ENCODE measurements around the gene RBMS1. TPM values are rescaled to one million over a fixed set of nuclear protein-coding genes. Genes with fewer than 3 reads are reported as not detected.

Gene RBMS1
- total RNA-seq, 1 experiment from 2014 or later, result 77.5 TPM

DNA sequence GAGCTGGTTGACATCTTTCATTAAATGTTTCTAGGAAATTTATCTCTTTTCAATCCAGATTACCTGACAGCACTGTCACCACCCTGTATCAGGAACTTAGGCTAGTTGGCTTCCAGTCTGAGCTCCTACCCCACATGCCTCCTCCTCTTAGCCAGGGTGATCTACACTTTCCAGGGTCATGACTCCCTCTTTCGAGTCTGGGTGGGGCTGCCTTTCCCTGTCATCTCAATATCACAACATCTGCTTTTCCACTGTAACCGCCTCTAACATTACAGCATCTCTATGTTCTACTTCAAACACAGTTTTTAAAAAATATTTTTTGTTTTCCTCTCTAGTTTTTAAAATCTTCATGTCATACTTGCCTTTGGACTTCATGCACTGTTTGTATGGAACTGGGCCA is 129.2 kb downstream of the RBMS1 start:
- no peak overlapping the region for H3K23ac ChIP-seq (ENCODE audit: insufficient read length, low read depth, low read length)
- Mint-ChIP-seq H3K27me3 (ENCODE audit: low read depth) (no peaks in the 10 kb centered on the region), H3K4me3 (no peak overlapping the region), H3K27ac (no peak overlapping the region; a peak in 1 of 7 replicates), H3K4me1 (peaks cover 51 to 61% of the 10 kb centered on the region in 2 experiments), H3K9me3 (no peaks in the 10 kb centered on the region), H3K36me3 (ENCODE audit: insufficient read depth in 1 of 3, low read depth in 3 of 3) (peaks cover 0 to 17% (median 9%) of the 10 kb centered on the region in 3 experiments; a peak in 5 of 7 replicates)
- H2BK5ac ChIP-seq (ENCODE audit: insufficient read length, low read length), result no peak overlapping the region
- no peaks in the 10 kb centered on the region for H3K79me1 ChIP-seq (ENCODE audit: insufficient read depth, low read depth, low read length, poor library complexity, severe bottlenecking)
- H2BK15ac ChIP-seq (ENCODE audit: low read depth, low read length), result no peak overlapping the region
- H4K91ac ChIP-seq (ENCODE audit: insufficient read length, low read depth, low read length), result no peak overlapping the region
- H3K23me2 ChIP-seq (ENCODE audit: insufficient read length, low read depth, low read length, poor library complexity, severe bottlenecking), result no peaks in the 10 kb centered on the region
- no peak overlapping the region for H3K56ac ChIP-seq (ENCODE audit: insufficient read length, low read depth, low read length)
- H2AFZ ChIP-seq (ENCODE audit: low read length), result no peak overlapping the region
- H2BK20ac ChIP-seq (ENCODE audit: low read depth, low read length, poor library complexity, severe bottlenecking), result no peak overlapping the region
- H3K4me2 ChIP-seq (ENCODE audit: insufficient read depth, insufficient read length, low read length), result no peak overlapping the region
- no peak overlapping the region for H3K27ac ChIP-seq (ENCODE audit: insufficient read length, low read depth, low read length)
- H2AK5ac ChIP-seq (ENCODE audit: insufficient read length, low read length), result no peak overlapping the region
- no peak overlapping the region for H4K8ac ChIP-seq (replicated peaks; ENCODE audit: insufficient read length, low read depth, low read length)
- no peaks in the 10 kb centered on the region for H3K9me3 ChIP-seq (ENCODE audit: control insufficient read depth, low read depth, low read length)
- no peaks in the 10 kb centered on the region; the same call in 1 of the 2 replicates for H3K4me1 ChIP-seq (ENCODE audit: insufficient read depth, low read length)
- TF ChIP-seq, protein P1, sequence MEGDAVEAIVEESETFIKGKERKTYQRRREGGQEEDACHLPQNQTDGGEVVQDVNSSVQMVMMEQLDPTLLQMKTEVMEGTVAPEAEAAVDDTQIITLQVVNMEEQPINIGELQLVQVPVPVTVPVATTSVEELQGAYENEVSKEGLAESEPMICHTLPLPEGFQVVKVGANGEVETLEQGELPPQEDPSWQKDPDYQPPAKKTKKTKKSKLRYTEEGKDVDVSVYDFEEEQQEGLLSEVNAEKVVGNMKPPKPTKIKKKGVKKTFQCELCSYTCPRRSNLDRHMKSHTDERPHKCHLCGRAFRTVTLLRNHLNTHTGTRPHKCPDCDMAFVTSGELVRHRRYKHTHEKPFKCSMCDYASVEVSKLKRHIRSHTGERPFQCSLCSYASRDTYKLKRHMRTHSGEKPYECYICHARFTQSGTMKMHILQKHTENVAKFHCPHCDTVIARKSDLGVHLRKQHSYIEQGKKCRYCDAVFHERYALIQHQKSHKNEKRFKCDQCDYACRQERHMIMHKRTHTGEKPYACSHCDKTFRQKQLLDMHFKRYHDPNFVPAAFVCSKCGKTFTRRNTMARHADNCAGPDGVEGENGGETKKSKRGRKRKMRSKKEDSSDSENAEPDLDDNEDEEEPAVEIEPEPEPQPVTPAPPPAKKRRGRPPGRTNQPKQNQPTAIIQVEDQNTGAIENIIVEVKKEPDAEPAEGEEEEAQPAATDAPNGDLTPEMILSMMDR (conservative IDR thresholded peaks at IDR 0.05), result no peak
- H3K18ac ChIP-seq (ENCODE audit: insufficient read length, low read depth, low read length), result no peak overlapping the region
- H3K9ac ChIP-seq (ENCODE audit: extremely low read depth, insufficient read length, low read length), result no peak overlapping the region
- H3T11ph ChIP-seq (ENCODE audit: low read length), result no peak overlapping the region
- H3K4ac ChIP-seq (ENCODE audit: low read depth, low read length), result no peak overlapping the region
- H2BK120ac ChIP-seq (ENCODE audit: low read depth, low read length, poor library complexity, severe bottlenecking), result no peak overlapping the region
- H4K20me1 ChIP-seq (ENCODE audit: control insufficient read depth, insufficient read depth, insufficient read length), result peaks cover under 1% of the 10 kb centered on the region
- no peak overlapping the region for H4K5ac ChIP-seq (ENCODE audit: insufficient read length, low read depth, low read length)
- no CpG with 5 or more reads among the region's 2 CpGs for WGBS (ENCODE audit: extremely low coverage, insufficient read length, low lambda C conversion rate)
- H3K14ac ChIP-seq (ENCODE audit: insufficient read depth, low read length), result no peak overlapping the region
- H3K27me3 ChIP-seq (ENCODE audit: insufficient read depth, low read length), result no peaks in the 10 kb centered on the region
- no peak overlapping the region for H2BK12ac ChIP-seq (ENCODE audit: insufficient read length, low read depth, low read length)
- H3K79me2 ChIP-seq (ENCODE audit: insufficient read depth, low read length), result no peaks in the 10 kb centered on the region
- DNase-seq, result no peak

Data from H9 (cell line).